GM12878 (cell line): ENCODE measurements around the gene SPHK1. TPM values are rescaled to one million over a fixed set of nuclear protein-coding genes. Genes with fewer than 3 reads are reported as not detected.

Source experiments
- ATAC-seq: fragments of 200-7000 bp; cut with Tn5 transposase; 3 replicates; pipeline ENCODE4 v1.9.1; 2020; ENCODE audit warnings: mild to moderate bottlenecking, moderate library complexity
- BruUV-seq: library from RNA; stranded (reverse); fragments of 400-500 nt; replicated peaks from 2 replicates; lab custom pipeline; 2021; lab: Mats Ljungman, UMichigan
- CTCF ChIA-PET: fragments of 300-600 bp; sonication (Branson Sonifier 250); formaldehyde crosslinking; extraction: SDS; loops from one replicate; lab custom pipeline; 2021; ENCODE audit warnings: inconsistent platforms; lab: Yijun Ruan, JAX
- POLR2A ChIA-PET: fragments of 350-600 bp; formaldehyde crosslinking; extraction: SDS; loops from one replicate; lab custom pipeline; 2021; ENCODE audit warnings: inconsistent platforms; lab: Charles Lee
- RAD21 ChIA-PET: fragments of 300-600 bp; sonication (Branson Sonifier 250); formaldehyde crosslinking; loops from one replicate; lab custom pipeline; 2023; ENCODE audit warnings: antibody characterized with exemption; ENCODE audit not compliant: unreplicated experiment; lab: Charles Lee
- SMC1A ChIA-PET: fragments of 300-600 bp; sonication (Branson Sonifier 250); formaldehyde crosslinking; loops from one replicate; lab custom pipeline; 2023; ENCODE audit not compliant: unreplicated experiment, uncharacterized antibody; lab: Charles Lee
- DNase-seq: peaks from one replicate; pipeline ENCODE4 v3.0.0-alpha.2; 2011; ENCODE audit warnings: low read depth, low spot score
- FAIRE-seq: peaks from 3 replicates; lab custom pipeline; 2011; peaks lifted over from hg19 to GRCh38; lab: Jason Lieb, UNC
- H2AFZ ChIP-seq: 2 replicates; pipeline ENCODE4 v1.6.0; 2011; ENCODE audit warnings: low read depth, low read length, control low read depth; ENCODE audit not compliant: control insufficient read depth
- H3K27ac ChIP-seq: 2 replicates; pipeline ENCODE4 v1.5.1; 2011; ENCODE audit warnings: control low read depth; ENCODE audit not compliant: control insufficient read depth, insufficient read depth
- H3K27me3 ChIP-seq, 2 experiments: replicated peaks in 1 of 2; 2 replicates each; pipeline versions ENCODE4 v1.6.0 to v1.6.1; 2011; ENCODE audit warnings: low read length in 1 of 2; ENCODE audit not compliant: control insufficient read depth in 2 of 2, insufficient read depth in 2 of 2
- H3K36me3 ChIP-seq, 2 experiments: 2 replicates each; pipeline ENCODE4 v1.5.1; 2011; ENCODE audit warnings: low read length in 1 of 2; ENCODE audit not compliant: control insufficient read depth in 2 of 2, insufficient read depth in 2 of 2
- H3K4me1 ChIP-seq: 2 replicates; pipeline ENCODE4 v1.6.1; 2011; ENCODE audit warnings: mild to moderate bottlenecking, low read length, moderate library complexity, mixed read lengths; ENCODE audit not compliant: control insufficient read depth, insufficient read depth
- H3K4me2 ChIP-seq: 2 replicates; pipeline ENCODE4 v1.6.0; 2011; ENCODE audit warnings: control low read depth; ENCODE audit not compliant: control insufficient read depth, insufficient read depth
- H3K4me3 ChIP-seq: fragments of 200-600 bp; sonication (generic); 2 replicates; pipeline ENCODE4 v1.5.1; 2016
- H3K79me2 ChIP-seq: 2 replicates; pipeline ENCODE4 v1.6.0; 2011; ENCODE audit warnings: low read length; ENCODE audit not compliant: control insufficient read depth, insufficient read depth
- H3K9ac ChIP-seq: 2 replicates; pipeline ENCODE4 v1.8.0; 2011; ENCODE audit warnings: low read length, control low read depth, mixed read lengths; ENCODE audit not compliant: control insufficient read depth, insufficient read depth
- H3K9me3 ChIP-seq: replicated peaks from 3 replicates; pipeline ENCODE4 v1.5.1; 2011; ENCODE audit warnings: mild to moderate bottlenecking, low read length; ENCODE audit not compliant: control insufficient read depth, insufficient read depth
- H4K20me1 ChIP-seq: 2 replicates; pipeline ENCODE4 v1.6.0; 2011; ENCODE audit not compliant: control insufficient read depth, insufficient read depth
- HDAC6 ChIP-seq: fragments of 200-600 bp; sonication (generic); IDR thresholded peaks from one replicate; pipeline ENCODE4 v1.8.0; 2017; ENCODE audit warnings: antibody characterized with exemption; ENCODE audit not compliant: unreplicated experiment
- MEF2B ChIP-seq: fragments of 450-650 bp; IDR thresholded peaks from 2 replicates; pipeline ENCODE4 v1.6.1; 2018; ENCODE audit warnings: mild to moderate bottlenecking, moderate library complexity; ENCODE audit not compliant: partially characterized antibody, poor library complexity, severe bottlenecking
- WGBS: methylation state at CpG from one replicate; pipeline ENCODE4 v1.1.6; 2016; ENCODE audit warnings: low lambda C conversion rate; ENCODE audit not compliant: insufficient replicate concordance, insufficient coverage; ENCODE audit errors: missing lambda C conversion rate; 5-methylcytosine and 5-hydroxymethylcytosine counted together
- in situ Hi-C: fragments of 300-500 bp; cut with MboI; formaldehyde crosslinking; loops from 9 replicates; pipeline ENCODE4 v1.14.3; 2018; ENCODE audit warnings: mixed read lengths
- intact Hi-C: fragments of 100-400 bp; cut with micrococcal nuclease; formaldehyde crosslinking; loops from one replicate; pipeline ENCODE4 v1.14.2; 2022; ENCODE audit not compliant: unreplicated experiment
- polyA plus RNA-seq, 11 experiments: library from polyadenylated mRNA; depleted of rRNA in 4 of 11; unstranded in 6 of 11; stranded (reverse) in 5 of 11; fragments of >200 nt; fragmentation: Nextera tagmentation in 4 of 11; fragmentation: Illumina TruSeq in 1 of 11; extraction: Ambion mirVana in 4 of 11; extraction: Trizol in 1 of 11; gene quantifications; 1 replicate in 1 of 11; 2 replicates in 10 of 11; pipeline versions ENCODE4 v1.2.1 to v1.2.3, GENCODE V29; 2011 to 2016; ENCODE audit warnings: inconsistent platforms in 2 of 11, missing spikeins in 2 of 11, low read depth in 1 of 11
- total RNA-seq, 4 experiments: library from RNA; depleted of rRNA in 3 of 4; stranded (reverse); fragments of >200 nt in 3 of 4; fragmentation: Illumina TruSeq in 1 of 4; extraction: Trizol in 1 of 4; gene quantifications; 2 replicates each; pipeline versions ENCODE4 v1.2.1 to v1.2.3, GENCODE V29; 2013 to 2021
- TF ChIP-seq, protein P1 (sequence below): fragments of 450-650 bp; IDR thresholded peaks from 2 replicates; pipeline ENCODE4 v1.6.1; 2017; ENCODE audit warnings: mild to moderate bottlenecking, moderate library complexity

SPHK1 gene
- total and polyA plus RNA-seq, 10 of the 15 experiments (the other 5 are each of a cell fraction or from before 2014, with no cell fraction given), result 0.09 to 1.1 (median 0.36) TPM; not detected in 2

GRCh38 chr17:76337413-76337777 lies 47.0 kb upstream of the SPHK1 start:
- FAIRE-seq, result no peak
- 94% methylated on average over 6 of the region's 6 CpGs for WGBS
- H3K9me3 ChIP-seq, result no peaks in the 10 kb centered on the region
- POLR2A ChIA-PET, result interaction anchor here (0.5 to 2.0 kb wide), 2 partner anchors 16 to 214 kb away, joined by 3 to 5 read pairs; partner anchors contain the start of gene PRPSAP1
- no peak overlapping the region for H3K27ac ChIP-seq
- H3K4me2 ChIP-seq, result no peak overlapping the region
- H2AFZ ChIP-seq, result no peak overlapping the region
- H4K20me1 ChIP-seq, result no peaks in the 10 kb centered on the region
- H3K27me3 ChIP-seq, result no peaks in the 10 kb centered on the region
- ATAC-seq, result no peak
- 0 out of 4 replicates have a peak, but pooled peaks cover 0 to 6% of the 10 kb centered on the region in 2 experiments for H3K36me3 ChIP-seq
- SMC1A ChIA-PET, result interaction anchor here (1.3 to 2.1 kb wide), 3 partner anchors 10 to 60 kb away, joined by 4 to 5 read pairs (median 4); partner anchors contain the start of gene PRPSAP1
- CTCF ChIA-PET, result interaction anchor here (0.9 to 1.0 kb wide), 2 partner anchors 48 to 61 kb away, joined by 3 read pairs; no protein-coding TSS in a partner anchor
- H3K4me1 ChIP-seq, result no peaks in the 10 kb centered on the region
- H3K79me2 ChIP-seq, result no peaks in the 10 kb centered on the region
- RAD21 ChIA-PET, result no interaction called here
- no peak overlapping the region for H3K9ac ChIP-seq
- no peak overlapping the region for H3K4me3 ChIP-seq
- in situ Hi-C loops (no loop called here), intact Hi-C loops (no loop called here)
- BruUV-seq, result no TSS peak
- TF ChIP-seq HDAC6 (no peak), MEF2B (no peak)
- TF ChIP-seq, protein P1, sequence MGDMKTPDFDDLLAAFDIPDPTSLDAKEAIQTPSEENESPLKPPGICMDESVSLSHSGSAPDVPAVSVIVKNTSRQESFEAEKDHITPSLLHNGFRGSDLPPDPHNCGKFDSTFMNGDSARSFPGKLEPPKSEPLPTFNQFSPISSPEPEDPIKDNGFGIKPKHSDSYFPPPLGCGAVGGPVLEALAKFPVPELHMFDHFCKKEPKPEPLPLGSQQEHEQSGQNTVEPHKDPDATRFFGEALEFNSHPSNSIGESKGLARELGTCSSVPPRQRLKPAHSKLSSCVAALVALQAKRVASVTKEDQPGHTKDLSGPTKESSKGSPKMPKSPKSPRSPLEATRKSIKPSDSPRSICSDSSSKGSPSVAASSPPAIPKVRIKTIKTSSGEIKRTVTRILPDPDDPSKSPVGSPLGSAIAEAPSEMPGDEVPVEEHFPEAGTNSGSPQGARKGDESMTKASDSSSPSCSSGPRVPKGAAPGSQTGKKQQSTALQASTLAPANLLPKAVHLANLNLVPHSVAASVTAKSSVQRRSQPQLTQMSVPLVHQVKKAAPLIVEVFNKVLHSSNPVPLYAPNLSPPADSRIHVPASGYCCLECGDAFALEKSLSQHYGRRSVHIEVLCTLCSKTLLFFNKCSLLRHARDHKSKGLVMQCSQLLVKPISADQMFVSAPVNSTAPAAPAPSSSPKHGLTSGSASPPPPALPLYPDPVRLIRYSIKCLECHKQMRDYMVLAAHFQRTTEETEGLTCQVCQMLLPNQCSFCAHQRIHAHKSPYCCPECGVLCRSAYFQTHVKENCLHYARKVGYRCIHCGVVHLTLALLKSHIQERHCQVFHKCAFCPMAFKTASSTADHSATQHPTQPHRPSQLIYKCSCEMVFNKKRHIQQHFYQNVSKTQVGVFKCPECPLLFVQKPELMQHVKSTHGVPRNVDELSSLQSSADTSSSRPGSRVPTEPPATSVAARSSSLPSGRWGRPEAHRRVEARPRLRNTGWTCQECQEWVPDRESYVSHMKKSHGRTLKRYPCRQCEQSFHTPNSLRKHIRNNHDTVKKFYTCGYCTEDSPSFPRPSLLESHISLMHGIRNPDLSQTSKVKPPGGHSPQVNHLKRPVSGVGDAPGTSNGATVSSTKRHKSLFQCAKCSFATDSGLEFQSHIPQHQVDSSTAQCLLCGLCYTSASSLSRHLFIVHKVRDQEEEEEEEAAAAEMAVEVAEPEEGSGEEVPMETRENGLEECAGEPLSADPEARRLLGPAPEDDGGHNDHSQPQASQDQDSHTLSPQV, result no peak
- no peak for DNase-seq
